NT2/D1 (cell line): ENCODE results near the gene HTR7.

Experiments
- SUZ12 ChIP-seq: IDR thresholded peaks from 2 replicates; pipeline ENCODE4 v1.6.1; 2011; ENCODE audit not compliant: insufficient read length, insufficient read depth; ENCODE audit errors: extremely low read depth
- YY1 ChIP-seq: IDR thresholded peaks from 2 replicates; pipeline ENCODE4 v1.6.1; 2011; ENCODE audit not compliant: insufficient read length, insufficient read depth

- TF ChIP-seq SUZ12 (no peak), YY1 (no peak)
These were observed 26.6 kb upstream of the HTR7 start for GRCh38 chr10:90884431-90884830.
